Fibroblast of lung (primary cell): ENCODE measurements around the gene ZNHIT6. TPM values are rescaled to one million over a fixed set of nuclear protein-coding genes. Genes with fewer than 3 reads are reported as not detected.

Source experiments
- DNase-seq, 2 donors: peaks; one replicate each; pipeline versions ENCODE4 v3.0.0 to v3.0.0-alpha.2; 2010; ENCODE audit warnings: low read depth in 2 of 2
- H2AFZ ChIP-seq: 2 replicates; pipeline ENCODE4 v1.5.1; 2012; ENCODE audit warnings: low read length, control low read depth, inconsistent platforms
- H3K27ac ChIP-seq: 2 replicates; pipeline ENCODE4 v1.5.1; 2011; ENCODE audit warnings: low read length, control low read depth; ENCODE audit not compliant: insufficient read depth
- H3K27me3 ChIP-seq: 2 replicates; pipeline ENCODE4 v1.5.1; 2011; ENCODE audit warnings: mild to moderate bottlenecking, low read length; ENCODE audit not compliant: control insufficient read depth, insufficient read depth
- H3K36me3 ChIP-seq: 2 replicates; pipeline ENCODE4 v1.5.1; 2011; ENCODE audit warnings: low read length; ENCODE audit not compliant: control insufficient read depth, insufficient read depth
- H3K4me1 ChIP-seq: 2 replicates; pipeline ENCODE4 v1.5.1; 2011; ENCODE audit warnings: low read length; ENCODE audit not compliant: control insufficient read depth, insufficient read depth; ENCODE audit errors: extremely low read depth
- H3K4me2 ChIP-seq: 2 replicates; pipeline ENCODE4 v1.5.1; 2011; ENCODE audit warnings: low read length, control low read depth; ENCODE audit not compliant: insufficient read depth; ENCODE audit errors: extremely low read depth
- H3K4me3 ChIP-seq, 4 experiments: fragments of 200-600 bp in 1 of 4; sonication (generic) in 1 of 4; replicated peaks in 1 of 4; 2 replicates each; pipeline ENCODE4 v1.5.1; 2011 to 2016; ENCODE audit warnings: low read length in 4 of 4, low read depth in 3 of 4, mild to moderate bottlenecking in 3 of 4, control low read depth in 2 of 4, inconsistent platforms in 1 of 4, mixed read lengths in 1 of 4; ENCODE audit not compliant: insufficient read depth in 1 of 4; ENCODE audit errors: control extremely low read depth in 1 of 4
- H3K79me2 ChIP-seq: 2 replicates; pipeline ENCODE4 v1.5.1; 2012; ENCODE audit warnings: mild to moderate bottlenecking, low read length, inconsistent platforms; ENCODE audit not compliant: control insufficient read depth, insufficient read depth
- H3K9ac ChIP-seq: 2 replicates; pipeline ENCODE4 v1.5.1; 2011; ENCODE audit warnings: mild to moderate bottlenecking, low read length, control low read depth; ENCODE audit not compliant: insufficient read depth
- H3K9me3 ChIP-seq: 2 replicates; pipeline ENCODE4 v1.5.1; 2012; ENCODE audit warnings: low read depth, low read length; ENCODE audit not compliant: control insufficient read depth, insufficient read depth
- H4K20me1 ChIP-seq: 2 replicates; pipeline ENCODE4 v1.5.1; 2011; ENCODE audit warnings: low read length; ENCODE audit not compliant: control insufficient read depth, insufficient read depth; ENCODE audit errors: extremely low read depth
- EZH2 ChIP-seq: IDR thresholded peaks from 2 replicates; pipeline ENCODE4 v1.5.1; 2012; ENCODE audit warnings: low read length, control low read depth, mild to moderate bottlenecking; ENCODE audit errors: missing control alignments
- polyA plus RNA-seq, 2 donors: library from polyadenylated mRNA; depleted of rRNA in 1 of 2; stranded (reverse) in 1 of 2; unstranded in 1 of 2; fragments of >200 nt; gene quantifications; 2 replicates each; pipeline ENCODE4 v1.2.1, GENCODE V29; 2011 to 2012; ENCODE audit warnings: missing spikeins in 1 of 2
- total RNA-seq: library from RNA; depleted of rRNA; stranded (reverse); fragments of >200 nt; gene quantifications from 2 replicates; pipeline ENCODE4 v1.2.1, GENCODE V29; 2014
- TF ChIP-seq, protein P1 (sequence below), 2 donors: IDR thresholded peaks in 1 of 2; conservative IDR thresholded peaks in 1 of 2; 1 replicate in 1 of 2; 2 replicates in 1 of 2; pipeline ENCODE4 v1.5.1; 2011 to 2012; ENCODE audit warnings: low read length in 2 of 2, control low read depth in 1 of 2, inconsistent platforms in 1 of 2, low read depth in 1 of 2, mild to moderate bottlenecking in 1 of 2

Gene ZNHIT6
- total and polyA plus RNA-seq, 2 donors (not counting 1 experiment from before 2014, with no cell fraction given): 14.3 to 15.5 TPM

DNA sequence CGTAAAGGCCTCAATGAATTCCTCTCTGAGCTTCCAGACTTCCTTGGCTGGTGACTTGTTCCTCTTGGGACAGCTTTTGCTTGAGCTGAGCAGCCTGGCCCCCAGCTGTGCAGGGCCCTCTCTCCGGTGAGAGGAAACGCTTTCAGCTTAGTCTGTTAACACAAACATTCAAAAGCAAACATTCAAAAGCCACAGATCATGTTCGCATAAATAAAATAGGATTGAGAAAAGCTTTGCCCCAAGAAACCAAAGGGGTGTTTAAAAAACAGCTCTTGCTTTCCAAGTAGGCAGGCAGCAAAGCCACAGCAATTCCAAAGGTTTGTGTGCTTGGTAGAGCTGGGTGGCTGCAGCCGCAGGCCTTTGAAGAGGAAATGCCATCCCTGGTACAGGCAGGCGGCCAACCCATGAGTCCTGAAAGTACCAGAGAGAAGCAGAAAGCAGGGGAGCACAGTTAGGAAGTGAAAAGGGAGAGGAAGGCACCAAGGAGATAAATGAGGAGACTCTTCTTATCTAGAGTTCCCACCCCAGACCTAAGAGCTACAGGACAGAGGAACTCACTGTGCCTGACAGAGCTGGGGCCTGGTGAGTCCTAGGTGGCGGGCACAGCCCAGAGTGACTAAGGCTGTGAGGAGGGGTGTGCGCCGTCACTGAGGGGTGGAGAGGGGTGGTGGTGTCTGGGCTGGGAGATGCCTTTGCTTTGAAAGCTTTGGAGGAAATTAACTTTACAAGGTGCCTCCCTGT lies 79.3 kb downstream of the ZNHIT6 start:
- Histone ChIP-seq H3K36me3 (no peaks in the 10 kb centered on the region), H2AFZ (no peak overlapping the region), H3K27me3 (no peaks in the 10 kb centered on the region), H3K4me1 (peaks cover 8% of the 10 kb centered on the region), H3K27ac (peak overlapping the region; percentile 56), H4K20me1 (no peaks in the 10 kb centered on the region), H3K79me2 (no peaks in the 10 kb centered on the region), H3K4me2 (peak overlapping the region; percentile 41), H3K9me3 (no peaks in the 10 kb centered on the region), H3K4me3 (no peak overlapping the region), H3K9ac (peak overlapping the region; percentile 21)
- TF ChIP-seq, protein P1, sequence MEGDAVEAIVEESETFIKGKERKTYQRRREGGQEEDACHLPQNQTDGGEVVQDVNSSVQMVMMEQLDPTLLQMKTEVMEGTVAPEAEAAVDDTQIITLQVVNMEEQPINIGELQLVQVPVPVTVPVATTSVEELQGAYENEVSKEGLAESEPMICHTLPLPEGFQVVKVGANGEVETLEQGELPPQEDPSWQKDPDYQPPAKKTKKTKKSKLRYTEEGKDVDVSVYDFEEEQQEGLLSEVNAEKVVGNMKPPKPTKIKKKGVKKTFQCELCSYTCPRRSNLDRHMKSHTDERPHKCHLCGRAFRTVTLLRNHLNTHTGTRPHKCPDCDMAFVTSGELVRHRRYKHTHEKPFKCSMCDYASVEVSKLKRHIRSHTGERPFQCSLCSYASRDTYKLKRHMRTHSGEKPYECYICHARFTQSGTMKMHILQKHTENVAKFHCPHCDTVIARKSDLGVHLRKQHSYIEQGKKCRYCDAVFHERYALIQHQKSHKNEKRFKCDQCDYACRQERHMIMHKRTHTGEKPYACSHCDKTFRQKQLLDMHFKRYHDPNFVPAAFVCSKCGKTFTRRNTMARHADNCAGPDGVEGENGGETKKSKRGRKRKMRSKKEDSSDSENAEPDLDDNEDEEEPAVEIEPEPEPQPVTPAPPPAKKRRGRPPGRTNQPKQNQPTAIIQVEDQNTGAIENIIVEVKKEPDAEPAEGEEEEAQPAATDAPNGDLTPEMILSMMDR (conservative IDR thresholded peaks at IDR 0.05 in 1 of 2, IDR thresholded peaks at IDR 0.05 in 1 of 2; ENCODE audit: low read depth in 1 of 2, low read length in 2 of 2): no peak
- no peak for TF ChIP-seq EZH2
- DNase-seq: peak; percentile 91 to 92

DNA sequence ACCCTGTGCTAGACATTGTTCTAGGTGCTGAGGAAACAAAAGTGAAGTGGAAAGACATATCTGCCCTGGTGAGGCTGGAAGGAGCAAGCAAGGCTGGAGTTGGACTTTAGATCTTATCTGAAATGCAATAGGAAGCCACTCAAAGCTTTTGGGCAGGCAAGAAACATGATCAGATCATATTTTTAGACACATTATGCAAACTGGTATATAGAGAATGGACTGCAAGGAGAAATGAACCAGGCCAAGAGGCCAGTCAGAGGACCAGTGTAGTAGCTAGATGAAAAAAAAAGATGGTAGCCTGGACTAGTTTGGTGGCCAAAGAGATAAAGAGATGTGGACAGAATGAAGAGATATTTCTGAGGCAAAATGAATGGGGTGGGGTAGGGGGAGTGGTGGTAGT lies 81.4 kb downstream of the ZNHIT6 start:
- Histone ChIP-seq H3K9me3 (no peaks in the 10 kb centered on the region), H3K79me2 (no peaks in the 10 kb centered on the region), H3K4me1 (peaks cover 10% of the 10 kb centered on the region), H4K20me1 (no peaks in the 10 kb centered on the region), H3K27me3 (no peaks in the 10 kb centered on the region), H3K27ac (no peak overlapping the region), H3K9ac (no peak overlapping the region), H2AFZ (no peak overlapping the region), H3K36me3 (no peaks in the 10 kb centered on the region), H3K4me3 (no peak overlapping the region), H3K4me2 (no peak overlapping the region)
- DNase-seq: no peak
- TF ChIP-seq, protein P1 (conservative IDR thresholded peaks at IDR 0.05 in 1 of 2, IDR thresholded peaks at IDR 0.05 in 1 of 2; ENCODE audit: low read depth in 1 of 2, low read length in 2 of 2): no peak
- no peak for TF ChIP-seq EZH2

DNA sequence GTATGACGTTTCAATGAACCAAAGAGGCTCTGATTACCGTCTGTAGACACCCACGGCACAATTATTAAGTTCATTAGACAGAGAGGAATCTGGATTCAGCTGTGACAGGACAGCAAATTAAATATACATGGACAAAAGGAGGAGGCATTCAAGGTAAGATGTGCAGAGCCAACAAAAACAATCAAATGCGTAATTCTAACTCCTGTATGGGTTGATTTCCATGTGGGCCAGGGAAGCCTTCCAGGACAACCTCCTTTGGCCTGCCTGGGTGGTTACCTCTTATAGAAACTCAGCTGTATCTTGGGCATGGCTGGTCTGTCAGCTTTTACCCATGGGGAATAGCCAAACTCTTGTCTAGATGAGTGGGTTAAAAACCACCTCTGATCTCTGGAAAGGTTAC lies 83.9 kb downstream of the ZNHIT6 start:
- Histone ChIP-seq H3K27ac (no peak overlapping the region), H3K27me3 (no peaks in the 10 kb centered on the region), H3K9me3 (no peaks in the 10 kb centered on the region), H3K9ac (no peak overlapping the region), H4K20me1 (no peaks in the 10 kb centered on the region), H2AFZ (no peak overlapping the region), H3K79me2 (no peaks in the 10 kb centered on the region), H3K4me3 (no peak overlapping the region), H3K36me3 (no peaks in the 10 kb centered on the region), H3K4me2 (no peak overlapping the region), H3K4me1 (peaks cover 10% of the 10 kb centered on the region)
- peak in 1 of 2 donors; percentile 57 for DNase-seq
- TF ChIP-seq, protein P1 (conservative IDR thresholded peaks at IDR 0.05 in 1 of 2, IDR thresholded peaks at IDR 0.05 in 1 of 2; ENCODE audit: low read depth in 1 of 2, low read length in 2 of 2): no peak
- no peak for TF ChIP-seq EZH2
